KBM-7 (cell line): ENCODE results near the gene REM2.
A peak's percentile ranks its signal among the peaks of the same experiment; 100 is the strongest.

Experiments
- DNase-seq: peaks from one replicate; pipeline ENCODE4 v3.0.0-alpha.2; 2015
- in situ Hi-C: fragments of 300-500 bp; cut with MboI; formaldehyde crosslinking; loops from 2 replicates; pipeline ENCODE4 v1.14.3; 2020; ENCODE audit warnings: low sequenced_read_pairs, low pct_unique_long_range_greater_than_20kb, mixed read lengths

REM2 gene

DNA sequence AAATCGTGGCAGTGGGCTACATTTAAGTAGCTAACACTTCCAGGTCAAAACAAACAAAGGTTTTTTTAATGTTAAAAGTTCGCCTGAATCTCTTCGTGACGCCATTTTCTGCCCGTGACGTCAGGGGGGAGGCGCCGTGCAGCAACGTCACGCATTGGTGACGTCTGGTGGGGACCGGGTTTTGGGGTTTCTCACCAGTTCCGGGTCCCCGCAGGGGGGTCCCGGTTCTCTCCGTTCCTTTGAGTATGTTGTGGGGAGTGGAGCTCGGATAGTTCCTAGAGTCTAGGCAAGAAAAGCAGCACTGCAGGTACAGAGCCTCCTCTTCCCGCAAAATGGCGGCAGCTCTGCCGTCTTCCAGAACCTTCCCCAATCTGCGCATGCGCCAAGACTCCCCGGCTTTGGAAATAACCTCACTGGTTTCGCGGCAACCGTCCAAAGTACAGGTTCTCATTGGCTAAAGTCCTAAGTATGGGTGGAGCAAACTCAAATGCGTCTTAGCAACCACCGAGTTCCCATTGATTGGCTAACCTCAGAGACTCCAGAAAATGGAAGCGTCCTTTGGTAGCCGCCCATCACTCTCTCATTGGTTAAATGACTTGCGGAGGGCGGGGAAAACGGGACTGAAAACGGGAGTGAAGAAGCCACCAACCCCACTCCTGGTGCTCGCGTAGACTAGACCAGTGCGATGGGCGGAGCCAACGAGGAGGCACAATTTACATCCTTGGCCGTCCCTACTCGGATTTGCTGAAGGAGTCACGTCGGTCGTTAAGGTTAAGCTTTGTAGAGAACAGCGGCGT lies 36.0 kb downstream of the REM2 start, which contains the start of gene RBM23:
RBM23 (minus strand) TSS at position 346 of the 797 bp plus-strand sequence.
- in situ Hi-C loops, result no loop called here
- peak; percentile 100 for DNase-seq

- DNase-seq, result no peak
- in situ Hi-C loops, result no loop called here
Observed at GRCh38 chr14:22919601-22919921, 36.5 kb downstream of the REM2 start.

DNA sequence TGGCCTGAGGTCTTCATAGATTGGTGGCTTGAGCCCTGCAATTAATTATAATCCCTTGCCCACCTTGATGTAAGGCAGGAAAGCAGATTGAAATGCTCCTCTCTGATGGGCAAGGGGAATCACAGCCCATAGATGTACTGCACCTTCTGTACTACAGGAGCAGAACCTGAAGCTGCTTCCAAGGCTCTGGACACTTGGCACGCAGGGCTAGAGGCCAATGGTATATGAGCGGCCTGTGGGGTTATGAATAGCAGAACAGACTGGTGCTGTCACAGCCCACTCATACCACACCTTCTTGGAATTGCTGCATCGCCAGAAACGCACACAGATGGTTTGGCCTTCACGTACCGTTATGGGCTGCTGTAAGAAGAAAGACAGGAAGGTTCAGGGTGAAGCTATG lies 37.7 kb downstream of the REM2 start:
- DNase-seq, result no peak
- in situ Hi-C loops, result no loop called here

- no peak for DNase-seq
- in situ Hi-C loops, result no loop called here
Observed at GRCh38 chr14:22922294-22922693, 39.3 kb downstream of the REM2 start.

- DNase-seq, result no peak
- in situ Hi-C loops, result no loop called here
Observed at GRCh38 chr14:22923746-22924145, 40.7 kb downstream of the REM2 start.

- DNase-seq, result no peak
- in situ Hi-C loops, result no loop called here
Observed at GRCh38 chr14:22925513-22925912, 42.5 kb downstream of the REM2 start.

DNA sequence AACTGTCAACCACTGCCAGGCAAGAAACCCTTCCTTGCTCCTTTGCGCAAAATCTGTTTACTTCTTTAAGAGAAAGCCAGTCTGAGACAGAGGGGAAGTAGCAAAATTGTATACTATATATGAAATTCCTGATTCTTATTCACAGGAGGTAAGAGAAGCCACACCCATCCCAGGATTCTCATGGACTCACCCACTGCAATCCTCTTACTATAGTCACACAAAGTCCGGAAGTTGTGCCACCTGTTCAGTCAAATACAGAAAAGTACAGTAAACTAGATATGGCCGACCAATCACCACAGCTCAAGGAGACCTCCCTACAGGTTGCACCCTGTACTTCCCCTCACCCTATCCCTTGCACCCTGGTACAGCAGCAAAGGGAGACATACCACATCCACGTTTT lies 43.3 kb downstream of the REM2 start:
- in situ Hi-C loops, result no loop called here
- no peak for DNase-seq

- DNase-seq, result peak; percentile 19
- in situ Hi-C loops, result no loop called here
Observed at GRCh38 chr14:22928237-22929103, 45.4 kb downstream of the REM2 start.

DNA sequence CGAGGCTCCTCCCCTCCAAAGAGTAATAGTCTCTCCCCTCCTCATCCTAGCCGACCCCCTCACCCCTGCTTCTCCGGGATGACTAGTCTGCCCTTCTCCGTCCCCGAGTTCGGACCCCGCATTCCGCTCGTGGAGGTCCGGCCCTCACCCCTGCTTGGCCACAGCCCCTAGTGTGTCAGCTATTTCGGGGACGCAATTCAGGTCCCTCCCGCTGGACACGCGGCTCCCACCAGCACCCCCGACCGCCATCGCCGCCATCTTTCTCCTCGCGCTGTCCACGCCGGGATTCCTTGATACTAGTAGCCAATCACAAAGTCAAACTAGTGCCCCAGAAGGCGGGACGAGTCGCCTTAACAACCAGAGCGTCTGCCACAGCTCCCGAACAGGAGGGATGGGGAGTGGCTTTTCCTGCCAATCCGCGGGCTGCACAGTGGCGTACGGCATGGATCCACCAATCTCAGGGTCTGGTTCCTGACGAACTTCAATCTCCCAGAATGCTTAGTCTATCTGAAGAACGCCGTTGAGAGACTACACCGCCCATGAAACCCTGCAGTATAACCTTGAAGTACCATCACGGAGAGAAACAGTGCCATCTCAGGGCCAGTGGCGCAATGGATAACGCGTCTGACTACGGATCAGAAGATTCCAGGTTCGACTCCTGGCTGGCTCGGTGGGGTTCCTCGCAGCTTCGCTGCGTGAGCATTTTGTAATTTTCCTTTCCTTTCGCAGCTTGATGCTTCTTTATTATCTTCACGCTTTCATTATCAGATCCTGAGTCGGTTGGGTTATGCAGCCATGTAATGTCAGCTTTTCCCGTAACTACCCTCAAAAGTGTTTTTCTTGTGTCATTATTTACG lies 46.3 kb downstream of the REM2 start, which contains the start of gene PRMT5:
PRMT5 (minus strand) TSS at position 273 of the 857 bp plus-strand sequence; CDS start at position 258, 15 bp downstream.
- peak; percentile 100 for DNase-seq
- in situ Hi-C loops, result no loop called here

- DNase-seq, result no peak
- in situ Hi-C loops, result no loop called here
Observed at GRCh38 chr14:22929961-22930364, 46.9 kb downstream of the REM2 start.

DNA sequence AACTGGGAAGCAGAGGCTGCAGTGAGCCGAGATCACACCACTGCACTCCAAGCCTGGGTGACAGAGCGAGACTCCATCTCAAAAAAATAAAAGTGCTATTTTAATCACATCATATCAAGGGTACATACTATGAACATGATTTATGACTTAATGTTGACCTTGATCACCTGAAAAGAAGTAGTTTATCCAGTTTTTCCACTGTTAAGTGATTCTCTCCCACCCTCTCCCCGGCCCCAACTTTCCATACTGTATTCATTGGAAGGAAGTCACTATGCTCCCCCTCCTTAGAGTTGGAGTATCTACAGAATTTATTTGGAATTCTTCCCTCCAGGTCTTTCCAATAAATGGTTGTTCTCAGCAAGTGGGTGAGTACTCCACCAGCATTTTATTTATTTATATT lies 49.1 kb downstream of the REM2 start:
- no peak for DNase-seq
- in situ Hi-C loops, result no loop called here

DNA sequence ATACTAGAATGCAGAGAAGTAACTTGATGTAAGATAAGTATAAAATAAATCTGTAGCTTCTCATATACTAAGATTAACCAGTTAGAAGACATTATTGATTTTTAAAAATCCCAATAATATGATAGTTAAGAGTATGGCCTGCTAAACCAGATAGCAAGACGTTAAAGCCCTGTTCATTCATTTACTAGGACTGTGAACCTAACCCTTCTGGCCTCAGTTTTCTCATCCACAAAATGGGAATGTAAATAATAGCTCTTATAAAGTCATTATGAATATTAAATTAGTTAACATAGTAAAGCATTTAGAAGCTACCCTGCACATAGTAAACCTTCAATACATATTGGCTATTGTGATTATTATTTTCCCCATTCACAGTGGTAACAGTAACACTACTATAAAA lies 52.1 kb downstream of the REM2 start:
- in situ Hi-C loops, result no loop called here
- no peak for DNase-seq
